MCF 10A (cell line): ENCODE data around the gene AUH. TPM values are rescaled to one million over a fixed set of nuclear protein-coding genes. Genes with fewer than 3 reads are reported as not detected.

Experiments used
- BruUV-seq: library from RNA; stranded (reverse); fragments of 400-500 nt; replicated peaks from 2 replicates; lab custom pipeline; 2021; lab: Mats Ljungman, UMichigan
- CTCF ChIA-PET: fragments of 300-600 bp; sonication (Branson Sonifier 250); formaldehyde crosslinking; extraction: SDS; loops from one replicate; lab custom pipeline; 2021; ENCODE audit warnings: antibody characterized with exemption, inconsistent platforms; lab: Yijun Ruan, JAX
- POLR2A ChIA-PET: fragments of 300-600, 350-650 bp; sonication (Branson Sonifier 250); formaldehyde crosslinking; extraction: SDS; loops from one replicate; lab custom pipeline; 2020; ENCODE audit warnings: antibody characterized with exemption, inconsistent platforms; lab: Yijun Ruan, JAX
- DNase-seq: peaks from one replicate; pipeline ENCODE4 v3.0.0-alpha.2; 2018; ENCODE audit not compliant: unreplicated experiment
- H3K27ac Mint-ChIP-seq: one replicate; pipeline ENCODE4 v1.8.0; 2022; ENCODE audit warnings: mild to moderate bottlenecking, low read depth, mixed read lengths; ENCODE audit not compliant: unreplicated experiment
- H3K27me3 Mint-ChIP-seq: one replicate; pipeline ENCODE4 v1.8.0; 2022; ENCODE audit warnings: mixed read lengths; ENCODE audit not compliant: insufficient read depth, unreplicated experiment
- H3K36me3 Mint-ChIP-seq: one replicate; pipeline ENCODE4 v1.8.0; 2022; ENCODE audit warnings: mild to moderate bottlenecking, moderate library complexity, mixed read lengths; ENCODE audit not compliant: insufficient read depth, unreplicated experiment
- H3K4me1 Mint-ChIP-seq: one replicate; pipeline ENCODE4 v1.8.0; 2022; ENCODE audit warnings: mixed read lengths; ENCODE audit not compliant: insufficient read depth, unreplicated experiment
- H3K4me3 Mint-ChIP-seq: one replicate; pipeline ENCODE4 v1.8.0; 2022; ENCODE audit warnings: mild to moderate bottlenecking, moderate library complexity, mixed read lengths; ENCODE audit not compliant: unreplicated experiment
- H3K9me3 Mint-ChIP-seq: one replicate; pipeline ENCODE4 v1.8.0; 2022; ENCODE audit warnings: mixed read lengths; ENCODE audit not compliant: unreplicated experiment
- intact Hi-C: fragments of 100-400 bp; cut with micrococcal nuclease; formaldehyde crosslinking; loops from 2 replicates; pipeline ENCODE4 v1.14.1; 2022
- total RNA-seq: library from RNA; stranded (reverse); gene quantifications from 2 replicates; pipeline ENCODE4 v1.2.3, GENCODE V29; 2022
- TF ChIP-seq, protein P1 (sequence below): fragments of 200-600 bp; IDR thresholded peaks from one replicate; pipeline ENCODE4 v1.8.0; 2022; ENCODE audit warnings: antibody characterized with exemption, mild to moderate bottlenecking; ENCODE audit not compliant: unreplicated experiment

AUH gene
- total RNA-seq, 1 experiment from 2014 or later, result 20.9 TPM

GRCh38 chr9:91261417-91261816 lies 100.3 kb downstream of the AUH start:
- intact Hi-C loops, result no loop called here
- no TSS peak for BruUV-seq
- DNase-seq, result no peak
- no peak overlapping the region for H3K4me3 Mint-ChIP-seq
- CTCF ChIA-PET, result interaction anchor here (0.5 kb wide), 1 partner anchor 10 kb away, joined by 3 read pairs; no protein-coding TSS in a partner anchor
- no peaks in the 10 kb centered on the region for H3K36me3 Mint-ChIP-seq
- H3K27me3 Mint-ChIP-seq, result no peaks in the 10 kb centered on the region
- no peaks in the 10 kb centered on the region for H3K4me1 Mint-ChIP-seq
- no peak overlapping the region for H3K27ac Mint-ChIP-seq
- no peaks in the 10 kb centered on the region for H3K9me3 Mint-ChIP-seq
- POLR2A ChIA-PET, result no interaction called here
- TF ChIP-seq, protein P1, sequence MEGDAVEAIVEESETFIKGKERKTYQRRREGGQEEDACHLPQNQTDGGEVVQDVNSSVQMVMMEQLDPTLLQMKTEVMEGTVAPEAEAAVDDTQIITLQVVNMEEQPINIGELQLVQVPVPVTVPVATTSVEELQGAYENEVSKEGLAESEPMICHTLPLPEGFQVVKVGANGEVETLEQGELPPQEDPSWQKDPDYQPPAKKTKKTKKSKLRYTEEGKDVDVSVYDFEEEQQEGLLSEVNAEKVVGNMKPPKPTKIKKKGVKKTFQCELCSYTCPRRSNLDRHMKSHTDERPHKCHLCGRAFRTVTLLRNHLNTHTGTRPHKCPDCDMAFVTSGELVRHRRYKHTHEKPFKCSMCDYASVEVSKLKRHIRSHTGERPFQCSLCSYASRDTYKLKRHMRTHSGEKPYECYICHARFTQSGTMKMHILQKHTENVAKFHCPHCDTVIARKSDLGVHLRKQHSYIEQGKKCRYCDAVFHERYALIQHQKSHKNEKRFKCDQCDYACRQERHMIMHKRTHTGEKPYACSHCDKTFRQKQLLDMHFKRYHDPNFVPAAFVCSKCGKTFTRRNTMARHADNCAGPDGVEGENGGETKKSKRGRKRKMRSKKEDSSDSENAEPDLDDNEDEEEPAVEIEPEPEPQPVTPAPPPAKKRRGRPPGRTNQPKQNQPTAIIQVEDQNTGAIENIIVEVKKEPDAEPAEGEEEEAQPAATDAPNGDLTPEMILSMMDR, result no peak

GRCh38 chr9:91259162-91259561 lies 102.6 kb downstream of the AUH start:
- H3K27ac Mint-ChIP-seq, result no peak overlapping the region
- no TSS peak for BruUV-seq
- no peaks in the 10 kb centered on the region for H3K4me1 Mint-ChIP-seq
- H3K9me3 Mint-ChIP-seq, result no peaks in the 10 kb centered on the region
- intact Hi-C loops, result no loop called here
- DNase-seq, result no peak
- peaks cover 1% of the 10 kb centered on the region for H3K36me3 Mint-ChIP-seq
- H3K4me3 Mint-ChIP-seq, result no peak overlapping the region
- H3K27me3 Mint-ChIP-seq, result no peaks in the 10 kb centered on the region
- ChIA-PET POLR2A (interaction anchor here (0.6 kb wide), 1 partner anchor 81 kb away, joined by 3 read pairs; no protein-coding TSS in a partner anchor), CTCF (no interaction called here)
- TF ChIP-seq, protein P1, result no peak

DNA sequence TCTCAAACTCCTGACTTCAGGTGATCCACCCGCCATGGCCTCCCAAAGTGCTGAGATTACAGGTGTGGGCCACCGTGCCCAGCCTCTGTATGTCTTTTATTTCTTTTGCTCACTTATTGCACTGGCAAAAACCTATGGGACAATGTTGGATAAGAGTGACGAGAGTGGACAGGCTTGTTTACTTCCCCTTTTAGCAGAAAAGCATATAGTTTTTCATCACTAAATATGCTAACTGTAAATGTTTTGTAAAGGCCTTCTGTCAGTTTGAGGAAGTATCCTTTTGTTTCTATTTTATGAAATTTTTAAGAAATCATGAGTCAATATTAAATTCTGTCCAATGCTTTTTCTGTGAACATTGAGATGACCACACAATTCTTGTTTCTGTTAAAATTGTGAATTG lies 103.3 kb downstream of the AUH start:
- no peaks in the 10 kb centered on the region for H3K4me1 Mint-ChIP-seq
- DNase-seq, result no peak
- H3K27me3 Mint-ChIP-seq, result no peaks in the 10 kb centered on the region
- POLR2A ChIA-PET, result no interaction called here
- TF ChIP-seq, protein P1, result no peak
- CTCF ChIA-PET, result no interaction called here
- H3K36me3 Mint-ChIP-seq, result peaks cover 8% of the 10 kb centered on the region
- H3K27ac Mint-ChIP-seq, result no peak overlapping the region
- no TSS peak for BruUV-seq
- H3K9me3 Mint-ChIP-seq, result no peaks in the 10 kb centered on the region
- no peak overlapping the region for H3K4me3 Mint-ChIP-seq
- intact Hi-C loops, result no loop called here

- ChIA-PET POLR2A (interaction anchor here (0.5 to 1.1 kb wide), 2 partner anchors 91 to 177 kb away, joined by 3 to 4 read pairs; no protein-coding TSS in a partner anchor), CTCF (interaction anchor here (0.6 to 0.8 kb wide), 3 partner anchors 135 to 254 kb away, joined by 3 to 4 read pairs (median 3); no protein-coding TSS in a partner anchor)
- H3K4me3 Mint-ChIP-seq, result no peak overlapping the region
- no peak for DNase-seq
- H3K36me3 Mint-ChIP-seq, result peaks cover 8% of the 10 kb centered on the region
- no peaks in the 10 kb centered on the region for H3K4me1 Mint-ChIP-seq
- H3K27ac Mint-ChIP-seq, result no peak overlapping the region
- TF ChIP-seq, protein P1, result no peak
- no peaks in the 10 kb centered on the region for H3K27me3 Mint-ChIP-seq
- intact Hi-C loops, result no loop called here
- no TSS peak for BruUV-seq
- no peaks in the 10 kb centered on the region for H3K9me3 Mint-ChIP-seq
Measured at GRCh38 chr9:91256235-91256634, 105.5 kb downstream of the AUH start.
